H7 (cell line): ENCODE results near the gene SLX4IP. TPM values are rescaled to one million over a fixed set of nuclear protein-coding genes. Genes with fewer than 3 reads are reported as not detected.

Experiments
- DNase-seq: peaks from one replicate; pipeline ENCODE4 v3.0.0; 2012
- H3K27me3 ChIP-seq: 2 replicates; pipeline ENCODE4 v1.6.0; 2011; ENCODE audit warnings: mild to moderate bottlenecking, low read length; ENCODE audit not compliant: control insufficient read depth, insufficient read depth
- H3K36me3 ChIP-seq: replicated peaks from 2 replicates; pipeline ENCODE4 v1.5.1; 2011; ENCODE audit warnings: low read length; ENCODE audit not compliant: control insufficient read depth, insufficient read depth
- H3K4me3 ChIP-seq: 2 replicates; pipeline ENCODE4 v1.5.1; 2011; ENCODE audit warnings: low read depth, mild to moderate bottlenecking, control low read depth, low read length, moderate library complexity; ENCODE audit not compliant: insufficient read depth
- total RNA-seq: library from RNA; depleted of rRNA; stranded (reverse); fragments of >200 nt; shearing (Covaris generic); gene quantifications from 2 replicates; pipeline ENCODE4 v1.2.3, GENCODE V29; 2014

SLX4IP gene
- total RNA-seq, 1 experiment from 2014 or later = 3.9 TPM

GRCh38 chr20:10556519-10557083, 121.5 kb downstream of the SLX4IP start:
- no peaks in the 10 kb centered on the region for H3K27me3 ChIP-seq
- no peak for DNase-seq
- no peak overlapping the region for H3K4me3 ChIP-seq
- no peaks in the 10 kb centered on the region for H3K36me3 ChIP-seq

- DNase-seq = no peak
- H3K27me3 ChIP-seq = no peaks in the 10 kb centered on the region
- H3K4me3 ChIP-seq = no peak overlapping the region
- no peaks in the 10 kb centered on the region for H3K36me3 ChIP-seq
Observed at GRCh38 chr20:10557685-10558084, 122.6 kb downstream of the SLX4IP start.

GRCh38 chr20:10558635-10559187, 123.6 kb downstream of the SLX4IP start:
- no peaks in the 10 kb centered on the region for H3K27me3 ChIP-seq
- no peaks in the 10 kb centered on the region for H3K36me3 ChIP-seq
- H3K4me3 ChIP-seq = no peak overlapping the region
- DNase-seq = no peak

DNA sequence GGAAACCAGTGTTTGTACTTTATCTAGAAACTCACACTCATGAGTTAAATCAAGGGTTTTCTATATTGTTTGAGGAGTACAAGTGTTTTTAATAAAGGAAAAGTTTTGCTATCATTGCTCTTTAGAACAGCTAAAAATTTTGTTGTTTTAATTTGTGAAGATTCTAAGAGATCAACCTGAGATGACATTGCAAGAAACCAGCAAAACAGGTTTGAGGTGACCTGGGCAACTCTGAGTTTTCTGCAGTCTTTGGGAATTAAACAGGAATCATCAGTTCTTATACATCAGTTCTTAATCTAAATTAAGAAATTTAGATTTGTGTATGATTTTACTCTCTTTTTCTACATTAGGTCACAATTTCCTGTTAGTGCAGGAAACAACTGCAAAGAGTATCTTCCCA, 124.2 kb downstream of the SLX4IP start:
- H3K27me3 ChIP-seq = no peaks in the 10 kb centered on the region
- no peak for DNase-seq
- no peak overlapping the region for H3K4me3 ChIP-seq
- H3K36me3 ChIP-seq = no peaks in the 10 kb centered on the region

- Histone ChIP-seq H3K36me3 (no peaks in the 10 kb centered on the region), H3K4me3 (no peak overlapping the region), H3K27me3 (no peaks in the 10 kb centered on the region)
- DNase-seq = no peak
Observed at GRCh38 chr20:10560686-10561085, 125.6 kb downstream of the SLX4IP start.

DNA sequence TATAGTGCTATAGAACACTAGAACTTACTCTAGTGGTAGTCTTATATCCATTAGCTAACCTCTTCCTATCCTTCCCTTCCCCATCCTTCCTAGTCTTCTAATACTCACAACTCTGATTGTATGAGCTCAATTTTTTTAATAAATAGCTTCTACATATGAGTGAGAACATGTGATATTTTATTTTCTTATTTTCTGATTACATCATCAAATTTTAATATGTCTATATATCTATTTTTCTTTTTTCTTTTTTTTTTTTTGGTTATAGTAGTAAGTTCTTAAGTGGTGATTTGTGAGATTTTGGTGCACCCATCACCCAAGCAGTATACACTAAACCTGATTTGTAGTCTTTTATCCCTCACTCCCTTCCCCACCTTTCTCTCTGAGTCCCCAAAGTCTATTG, 126.2 kb downstream of the SLX4IP start:
- Histone ChIP-seq H3K36me3 (no peaks in the 10 kb centered on the region), H3K4me3 (no peak overlapping the region), H3K27me3 (no peaks in the 10 kb centered on the region)
- DNase-seq = no peak

DNA sequence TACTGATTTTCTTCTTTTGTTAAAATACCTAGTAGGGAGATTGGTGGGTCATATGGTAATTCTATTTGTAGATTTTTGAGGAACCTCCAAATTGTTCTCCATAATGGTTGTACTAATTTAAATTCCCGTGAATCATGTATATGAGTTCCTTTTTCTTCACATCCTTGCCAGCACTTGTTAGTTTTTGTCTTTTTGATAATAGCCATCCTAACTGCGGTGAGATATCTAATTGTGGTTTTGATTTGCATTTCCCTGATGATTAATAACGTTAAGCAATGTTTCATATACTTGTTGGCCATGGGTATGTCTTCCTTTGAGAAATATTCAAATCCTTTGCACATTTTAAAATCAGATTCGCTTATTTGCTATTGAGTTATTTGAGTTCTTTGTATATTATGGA, 127.8 kb downstream of the SLX4IP start:
- Histone ChIP-seq H3K27me3 (no peaks in the 10 kb centered on the region), H3K36me3 (no peaks in the 10 kb centered on the region), H3K4me3 (no peak overlapping the region)
- DNase-seq = no peak

DNA sequence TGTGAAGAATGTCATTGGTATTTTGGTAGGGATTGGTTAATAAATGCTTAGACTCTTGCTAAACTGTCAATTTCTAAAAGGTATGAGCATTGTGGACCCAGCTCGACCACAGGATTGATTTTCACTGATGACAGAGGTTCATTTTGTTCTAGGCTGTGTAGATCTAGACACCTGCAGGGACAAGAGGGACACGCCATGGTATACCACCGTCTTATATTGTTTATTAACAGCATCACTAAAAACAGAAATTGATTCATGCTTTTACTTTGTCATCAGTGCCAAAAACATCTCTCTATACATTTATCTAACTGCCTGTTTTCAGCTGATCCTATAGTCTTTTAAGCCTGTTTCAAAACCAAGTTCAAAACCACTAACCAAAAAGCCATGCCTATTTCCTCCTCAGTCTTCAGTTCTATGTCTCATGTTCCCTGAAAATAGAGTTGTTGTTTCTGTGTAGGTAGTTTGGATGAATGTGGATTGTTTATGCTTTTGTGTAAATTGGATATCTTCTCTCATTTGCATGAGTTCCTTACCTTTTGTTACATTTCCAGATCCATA, 128.9 kb downstream of the SLX4IP start:
- Histone ChIP-seq H3K27me3 (no peaks in the 10 kb centered on the region), H3K36me3 (no peaks in the 10 kb centered on the region), H3K4me3 (no peak overlapping the region)
- DNase-seq = no peak

DNA sequence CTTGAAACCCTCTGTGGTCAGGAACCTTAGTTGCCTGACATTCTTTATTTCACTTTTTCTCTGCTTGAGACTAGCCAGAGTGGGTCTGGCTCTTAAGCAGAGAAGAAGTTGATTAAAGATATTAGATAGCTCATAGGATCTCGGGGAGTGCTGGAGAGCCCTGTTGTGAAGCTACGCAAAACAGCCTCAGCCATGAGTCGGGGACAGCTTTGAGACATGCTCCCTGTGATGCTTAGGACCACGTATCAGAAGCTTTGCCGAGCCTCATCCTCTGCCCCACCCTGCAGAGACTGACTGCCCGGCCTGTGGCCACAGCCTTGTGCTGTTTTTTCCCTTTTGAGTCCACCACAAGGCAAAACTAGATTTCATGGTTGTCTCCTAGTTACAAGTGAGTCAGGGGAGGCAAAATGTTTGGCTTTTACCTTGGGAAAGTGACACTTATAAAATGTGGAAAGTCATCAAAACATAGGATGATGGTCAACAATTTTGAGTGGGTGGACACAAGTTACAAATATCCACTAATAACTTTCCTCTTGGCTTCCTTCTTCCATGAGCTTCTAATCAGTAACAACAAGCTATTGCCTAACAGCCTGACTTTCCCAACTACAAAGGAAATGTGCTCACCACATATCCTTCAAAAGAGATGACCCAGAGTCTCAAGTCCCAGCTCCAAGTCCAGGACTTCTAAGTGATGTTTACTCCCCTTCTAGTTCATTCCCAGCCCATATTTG, 130.3 kb downstream of the SLX4IP start:
- no peak for DNase-seq
- Histone ChIP-seq H3K36me3 (no peaks in the 10 kb centered on the region), H3K27me3 (no peaks in the 10 kb centered on the region), H3K4me3 (no peak overlapping the region)

- Histone ChIP-seq H3K4me3 (no peak overlapping the region), H3K36me3 (no peaks in the 10 kb centered on the region), H3K27me3 (no peaks in the 10 kb centered on the region)
- no peak for DNase-seq
Observed at GRCh38 chr20:10565922-10566897, 131.1 kb downstream of the SLX4IP start.

DNA sequence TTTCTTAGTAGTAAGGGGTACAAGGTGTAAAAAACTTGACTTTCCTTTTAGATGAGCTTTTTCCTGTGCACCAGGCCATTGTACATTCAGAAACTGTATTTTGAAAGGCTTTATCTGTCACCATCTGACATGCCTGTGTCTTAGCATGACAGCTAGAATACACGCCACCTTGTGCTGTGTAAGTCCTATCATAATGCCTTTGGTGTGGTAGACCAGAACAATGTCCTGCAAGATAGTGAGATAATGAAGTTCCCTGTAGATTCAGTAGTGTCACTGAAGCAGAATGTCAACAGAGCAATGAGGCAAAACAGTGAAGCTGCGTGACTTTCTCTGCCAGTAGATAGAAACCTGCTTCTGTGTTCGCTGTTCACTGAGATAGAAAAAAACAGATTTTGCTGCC, 132.9 kb downstream of the SLX4IP start:
- Histone ChIP-seq H3K27me3 (no peaks in the 10 kb centered on the region), H3K4me3 (no peak overlapping the region), H3K36me3 (no peaks in the 10 kb centered on the region)
- DNase-seq = no peak

DNA sequence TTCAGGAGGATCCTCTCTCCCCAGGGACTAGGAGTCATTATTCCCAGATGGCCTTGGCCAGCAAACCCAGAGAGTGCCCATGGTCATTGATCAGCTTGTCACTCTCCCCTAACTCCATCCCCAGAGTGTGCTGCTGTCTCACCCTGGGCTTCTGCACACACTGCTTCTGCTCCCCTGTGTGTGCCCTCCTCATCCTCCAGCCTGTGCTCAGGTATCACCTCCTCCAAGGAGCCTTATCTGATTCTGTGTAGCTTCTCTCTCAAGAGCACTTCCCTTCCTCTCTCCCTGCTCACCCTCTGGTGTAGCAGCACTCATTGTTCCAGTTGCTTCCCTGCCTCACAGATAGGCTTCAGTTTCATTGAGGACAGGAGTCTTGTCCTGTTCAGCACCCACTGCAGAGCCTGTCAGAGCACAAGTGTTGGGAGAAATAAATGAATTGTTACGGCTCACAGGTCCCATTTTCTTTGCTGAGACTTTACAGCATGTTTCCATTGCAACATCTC, 136.3 kb downstream of the SLX4IP start:
- Histone ChIP-seq H3K4me3 (no peak overlapping the region), H3K27me3 (no peaks in the 10 kb centered on the region), H3K36me3 (no peaks in the 10 kb centered on the region)
- no peak for DNase-seq

DNA sequence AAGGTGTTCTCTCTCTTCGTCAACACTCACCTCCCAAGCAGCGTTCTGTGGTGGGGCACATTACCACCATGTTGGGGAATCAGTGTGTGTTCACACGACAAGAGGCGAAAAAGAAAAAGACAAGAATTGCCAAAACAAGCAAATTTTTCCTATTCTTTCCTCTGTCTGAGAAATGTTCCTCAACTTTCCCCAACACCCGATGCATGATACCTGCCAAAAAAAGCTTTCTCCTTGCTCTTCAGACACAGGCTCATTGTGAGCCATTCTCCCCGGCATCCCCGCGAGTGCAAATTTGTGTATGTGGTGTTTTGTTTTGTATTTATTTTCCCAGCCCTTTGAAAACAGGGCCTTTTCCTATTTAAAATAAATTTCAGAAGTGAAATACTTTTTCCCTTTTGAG, 137.7 kb downstream of the SLX4IP start:
- DNase-seq = no peak

DNA sequence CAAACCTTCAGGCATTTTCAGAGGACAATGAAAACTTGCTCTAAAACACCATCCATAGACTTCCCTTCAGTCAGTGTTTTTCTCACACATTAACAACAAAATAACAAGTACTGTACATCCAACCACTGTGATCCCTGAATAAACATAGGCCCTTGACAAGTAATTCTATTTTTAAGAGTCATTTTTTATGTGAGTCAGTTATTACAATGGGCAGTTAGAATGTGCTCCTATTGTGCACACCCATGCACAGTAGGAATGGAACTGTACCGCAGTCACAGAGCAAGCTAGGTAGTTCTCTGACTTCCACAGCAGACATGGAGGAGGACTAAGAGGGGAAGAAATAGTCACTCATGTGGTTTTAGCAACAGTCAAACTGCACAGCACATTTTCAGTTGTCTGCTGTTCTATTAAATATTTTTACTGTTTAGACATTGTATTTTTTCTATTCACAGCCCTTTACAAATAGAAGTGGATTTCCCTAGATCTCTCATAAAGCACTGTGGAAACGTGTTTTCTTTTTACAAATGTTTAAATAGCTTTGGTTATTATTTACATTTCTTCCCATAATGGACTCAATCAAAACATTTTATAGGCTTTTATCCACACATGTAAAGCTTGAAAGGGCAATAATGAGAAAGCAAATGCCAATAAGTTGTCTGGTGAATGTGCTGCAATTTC, 138.3 kb downstream of the SLX4IP start:
- Histone ChIP-seq H3K27me3 (no peaks in the 10 kb centered on the region), H3K4me3 (no peak overlapping the region), H3K36me3 (no peaks in the 10 kb centered on the region)
- no peak for DNase-seq

More for the DNA sequence above, 137.7 kb downstream of the SLX4IP start:
- H3K4me3 ChIP-seq = no peak overlapping the region
- no peaks in the 10 kb centered on the region for H3K27me3 ChIP-seq
- no peaks in the 10 kb centered on the region for H3K36me3 ChIP-seq
